GM19238 (cell line): ENCODE results near the gene CFAP52.
"Not testable (repeated sequence)": the region's sequence is repeated elsewhere in the genome, so short reads cannot be mapped to it uniquely, and the experiment has no call there.

Experiments
- DNase-seq: peaks from one replicate; pipeline ENCODE4 v3.0.0; 2011; ENCODE audit warnings: low spot score; ENCODE audit not compliant: insufficient read length

The CFAP52 gene

GRCh38 chr17:9645851-9646545, 69.6 kb downstream of the CFAP52 start:
- peak; percentile 24 for DNase-seq

- no peak for DNase-seq
These were observed 70.1 kb downstream of the CFAP52 start for GRCh38 chr17:9646546-9646885.

- DNase-seq: no peak
These were observed 70.6 kb downstream of the CFAP52 start for GRCh38 chr17:9647014-9647413.

GRCh38 chr17:9648521-9649110, 72.2 kb downstream of the CFAP52 start:
- DNase-seq: no peak

- no peak for DNase-seq
These were observed 82.3 kb downstream of the CFAP52 start for GRCh38 chr17:9658593-9659211.

- DNase-seq: no peak
These were observed 84.6 kb downstream of the CFAP52 start for GRCh38 chr17:9661027-9661426.

- DNase-seq: not testable (repeated sequence)
These were observed 87.1 kb downstream of the CFAP52 start for GRCh38 chr17:9663511-9663910.

- DNase-seq: no peak
These were observed 90.1 kb downstream of the CFAP52 start for GRCh38 chr17:9666461-9667050.

- DNase-seq: no peak
These were observed 92.1 kb downstream of the CFAP52 start for GRCh38 chr17:9668517-9668916.

GRCh38 chr17:9669551-9670008, 93.1 kb downstream of the CFAP52 start:
- no peak for DNase-seq

- no peak for DNase-seq
These were observed 94.2 kb downstream of the CFAP52 start for GRCh38 chr17:9670596-9670995.

GRCh38 chr17:9671559-9671958, 95.1 kb downstream of the CFAP52 start:
- no peak for DNase-seq

- DNase-seq: no peak
These were observed 95.8 kb downstream of the CFAP52 start for GRCh38 chr17:9672266-9672665.

GRCh38 chr17:9672691-9673090, 96.2 kb downstream of the CFAP52 start:
- no peak for DNase-seq

- DNase-seq: no peak
These were observed 99.6 kb downstream of the CFAP52 start for GRCh38 chr17:9676084-9676483.

GRCh38 chr17:9676820-9677310, 100.4 kb downstream of the CFAP52 start:
- DNase-seq: no peak

GRCh38 chr17:9677411-9677810, 101.0 kb downstream of the CFAP52 start:
- DNase-seq: no peak

- DNase-seq: no peak
These were observed 101.5 kb downstream of the CFAP52 start for GRCh38 chr17:9677896-9678295.

GRCh38 chr17:9684955-9685621, 108.6 kb downstream of the CFAP52 start:
- no peak for DNase-seq
